Fibroblast of mammary gland (primary cell): ENCODE results near the gene ZFP36.
A peak's percentile ranks its signal among the peaks of the same experiment; 100 is the strongest.

Experiments used
- DNase-seq: peaks from one replicate; pipeline ENCODE4 v3.0.0-alpha.2; 2010; ENCODE audit warnings: low read depth
- H3K4me3 ChIP-seq: 2 replicates; pipeline ENCODE4 v1.5.1; 2011; ENCODE audit warnings: low read depth, mild to moderate bottlenecking, low read length, moderate library complexity; ENCODE audit not compliant: control insufficient read depth
- TF ChIP-seq, protein P1 (sequence below): conservative IDR thresholded peaks from 2 replicates; pipeline ENCODE4 v1.5.1; 2011; ENCODE audit warnings: low read depth, low read length, inconsistent platforms; ENCODE audit not compliant: control insufficient read depth, insufficient read depth

Gene ZFP36

DNA sequence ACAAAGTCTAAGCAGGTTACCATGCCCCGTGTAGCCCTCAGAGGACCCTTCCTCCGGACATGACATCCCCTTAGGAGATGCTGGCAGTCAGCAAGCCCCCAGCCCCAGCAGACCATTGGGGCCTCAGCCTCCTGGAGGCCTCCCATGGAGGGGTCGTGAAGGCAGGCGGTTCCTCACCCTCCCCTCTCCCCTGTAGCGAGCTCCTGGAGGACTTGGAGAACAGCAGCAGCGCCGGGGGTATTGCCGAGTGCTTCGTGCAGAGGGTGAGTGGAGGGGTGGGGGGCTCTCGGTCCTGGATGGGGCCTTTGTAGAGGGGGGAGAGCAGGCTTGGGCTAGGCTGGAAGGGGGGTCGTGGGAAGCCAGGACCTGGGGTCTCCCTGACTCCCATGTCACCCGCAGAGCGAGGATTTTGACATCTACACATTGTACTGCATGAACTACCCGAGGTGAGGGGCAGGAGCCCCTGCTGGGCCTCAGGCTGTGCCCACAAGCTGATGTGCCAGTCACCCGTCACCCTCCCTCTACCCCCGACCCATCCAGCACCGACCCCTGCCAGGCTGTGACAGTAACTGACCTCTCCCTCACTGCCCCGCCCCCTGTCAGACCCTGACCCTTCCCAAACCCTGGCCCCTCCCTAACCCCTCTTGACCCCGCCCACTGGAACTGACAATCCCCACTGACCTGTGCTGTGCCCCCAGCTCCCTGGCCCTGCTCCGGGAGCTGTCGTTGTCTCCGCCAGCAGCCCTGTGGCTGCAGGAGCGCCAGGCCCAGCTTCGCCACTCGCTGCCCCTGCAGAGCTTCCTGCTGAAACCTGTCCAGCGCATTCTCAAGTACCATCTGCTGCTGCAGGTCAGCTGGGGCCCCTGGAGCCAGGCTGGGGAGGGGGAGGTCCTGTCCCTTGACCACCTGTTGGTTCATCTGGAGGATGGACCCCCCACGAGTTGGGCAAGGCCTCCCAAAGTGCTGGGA lies 9.8 kb downstream of the ZFP36 start:
- DNase-seq, result no peak
- TF ChIP-seq, protein P1, sequence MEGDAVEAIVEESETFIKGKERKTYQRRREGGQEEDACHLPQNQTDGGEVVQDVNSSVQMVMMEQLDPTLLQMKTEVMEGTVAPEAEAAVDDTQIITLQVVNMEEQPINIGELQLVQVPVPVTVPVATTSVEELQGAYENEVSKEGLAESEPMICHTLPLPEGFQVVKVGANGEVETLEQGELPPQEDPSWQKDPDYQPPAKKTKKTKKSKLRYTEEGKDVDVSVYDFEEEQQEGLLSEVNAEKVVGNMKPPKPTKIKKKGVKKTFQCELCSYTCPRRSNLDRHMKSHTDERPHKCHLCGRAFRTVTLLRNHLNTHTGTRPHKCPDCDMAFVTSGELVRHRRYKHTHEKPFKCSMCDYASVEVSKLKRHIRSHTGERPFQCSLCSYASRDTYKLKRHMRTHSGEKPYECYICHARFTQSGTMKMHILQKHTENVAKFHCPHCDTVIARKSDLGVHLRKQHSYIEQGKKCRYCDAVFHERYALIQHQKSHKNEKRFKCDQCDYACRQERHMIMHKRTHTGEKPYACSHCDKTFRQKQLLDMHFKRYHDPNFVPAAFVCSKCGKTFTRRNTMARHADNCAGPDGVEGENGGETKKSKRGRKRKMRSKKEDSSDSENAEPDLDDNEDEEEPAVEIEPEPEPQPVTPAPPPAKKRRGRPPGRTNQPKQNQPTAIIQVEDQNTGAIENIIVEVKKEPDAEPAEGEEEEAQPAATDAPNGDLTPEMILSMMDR, result no peak
- H3K4me3 ChIP-seq, result no peak overlapping the region

DNA sequence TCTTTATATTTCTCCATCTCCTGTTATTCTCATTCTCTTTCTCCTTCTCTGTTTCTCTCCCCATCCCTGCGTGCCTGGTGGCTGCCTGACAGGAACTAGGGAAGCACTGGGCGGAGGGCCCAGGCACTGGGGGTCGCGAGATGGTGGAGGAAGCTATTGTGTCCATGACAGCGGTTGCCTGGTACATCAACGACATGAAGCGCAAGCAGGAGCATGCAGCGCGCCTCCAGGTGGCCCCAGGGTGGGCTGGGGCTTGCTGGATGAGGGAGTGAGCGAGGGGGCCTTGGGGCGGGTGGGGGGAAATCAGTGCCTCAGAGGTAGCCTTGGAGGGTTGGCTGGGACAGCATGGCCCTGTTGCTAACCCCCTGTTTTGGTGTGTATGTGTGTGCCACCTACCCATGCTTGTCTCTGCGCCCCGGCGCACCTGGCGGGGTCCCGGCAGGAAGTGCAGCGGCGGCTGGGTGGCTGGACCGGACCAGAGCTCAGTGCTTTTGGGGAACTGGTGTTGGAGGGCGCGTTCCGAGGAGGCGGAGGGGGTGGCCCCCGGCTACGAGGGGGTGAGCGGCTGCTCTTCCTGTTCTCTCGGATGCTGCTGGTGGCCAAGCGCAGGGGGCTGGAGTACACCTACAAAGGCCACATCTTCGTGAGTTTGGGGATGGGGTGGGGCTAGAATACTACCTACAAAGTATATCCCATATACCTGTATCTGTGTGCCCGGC lies 11.0 kb downstream of the ZFP36 start:
- H3K4me3 ChIP-seq, result no peak overlapping the region
- TF ChIP-seq, protein P1, result no peak
- no peak for DNase-seq

DNA sequence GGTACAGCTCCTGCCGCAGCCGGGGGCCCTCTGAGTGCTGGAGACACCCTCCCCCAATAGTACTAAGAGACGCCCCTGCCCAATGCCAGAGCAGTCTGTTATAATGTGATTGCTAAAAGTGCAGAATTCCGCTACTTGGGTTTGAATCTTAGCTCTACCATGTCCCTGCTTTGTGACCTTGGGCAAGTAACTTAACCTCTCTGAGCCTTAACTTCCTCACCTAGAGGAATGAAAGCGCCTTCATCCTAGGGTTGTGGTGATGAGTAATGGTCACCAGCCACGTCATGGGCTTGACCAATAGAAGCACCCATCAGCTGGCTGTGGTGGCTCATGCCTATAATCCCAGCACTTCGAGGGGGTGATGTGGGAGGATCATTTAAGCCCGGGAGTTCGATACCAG lies 12.4 kb downstream of the ZFP36 start:
- TF ChIP-seq, protein P1, result no peak
- no peak overlapping the region for H3K4me3 ChIP-seq
- peak; percentile 36 for DNase-seq

GRCh38 chr19:39420769-39421168 lies 14.1 kb downstream of the ZFP36 start:
- no peak for DNase-seq
- no peak overlapping the region for H3K4me3 ChIP-seq
- TF ChIP-seq, protein P1, result no peak

- H3K4me3 ChIP-seq, result no peak overlapping the region
- no peak for DNase-seq
- TF ChIP-seq, protein P1, result no peak
These were observed 15.4 kb downstream of the ZFP36 start for GRCh38 chr19:39422020-39422419.

DNA sequence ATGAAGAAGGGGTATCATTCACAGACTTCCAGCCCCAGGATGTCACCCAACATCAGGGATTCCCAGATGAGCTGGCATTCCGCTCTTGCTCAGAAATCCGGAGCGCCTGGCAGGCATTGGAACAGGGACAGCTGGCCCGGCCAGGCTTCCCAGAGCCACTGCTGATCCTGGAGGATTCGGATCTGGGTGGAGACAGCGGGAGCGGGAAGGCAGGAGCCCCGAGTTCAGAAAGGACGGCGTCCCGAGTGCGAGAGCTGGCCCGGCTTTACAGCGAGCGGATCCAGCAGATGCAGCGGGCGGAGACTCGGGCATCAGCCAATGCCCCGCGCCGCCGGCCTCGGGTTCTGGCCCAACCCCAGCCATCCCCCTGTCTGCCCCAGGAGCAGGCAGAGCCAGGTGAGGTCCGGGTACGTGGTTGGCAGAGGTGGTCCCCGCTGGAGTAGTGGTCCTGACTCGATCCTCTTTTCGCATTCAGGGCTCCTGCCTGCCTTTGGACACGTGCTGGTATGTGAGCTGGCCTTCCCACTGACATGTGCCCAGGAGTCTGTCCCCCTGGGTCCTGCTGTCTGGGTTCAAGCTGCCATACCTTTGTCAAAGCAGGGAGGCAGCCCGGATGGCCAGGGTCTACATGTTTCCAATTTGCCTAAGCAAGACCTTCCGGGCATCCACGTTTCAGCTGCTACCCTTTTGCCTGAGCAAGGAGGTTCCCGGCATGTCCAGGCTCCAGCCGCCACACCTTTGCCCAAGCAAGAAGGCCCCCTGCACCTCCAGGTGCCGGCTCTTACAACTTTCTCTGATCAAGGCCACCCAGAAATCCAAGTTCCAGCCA lies 16.8 kb downstream of the ZFP36 start:
- H3K4me3 ChIP-seq, result no peak overlapping the region
- TF ChIP-seq, protein P1, result no peak
- DNase-seq, result no peak
